Thyroid gland (tissue), 4 donors: Measurements from ENCODE around the gene CIRBP. TPM values are rescaled to one million over a fixed set of nuclear protein-coding genes. Genes with fewer than 3 reads are reported as not detected.

Experiments used
- DNase-seq, 2 donors: peaks; one replicate each; pipeline ENCODE4 v3.0.0-alpha.2; 2019
- H3K27ac ChIP-seq, 3 donors: fragments of 200-600 bp; sonication (generic); 1 replicate in 2 of 3; 2 replicates in 1 of 3; pipeline ENCODE4 v1.5.1; 2016 to 2019; ENCODE audit warnings: mild to moderate bottlenecking in 1 of 3, moderate library complexity in 1 of 3
- H3K27me3 ChIP-seq: fragments of 200-600 bp; sonication (generic); one replicate; pipeline ENCODE4 v1.5.1; 2019
- H3K36me3 ChIP-seq, 2 donors: fragments of 200-600 bp; sonication (generic); one replicate each; pipeline ENCODE4 v1.5.1; 2016 to 2019
- H3K4me1 ChIP-seq, 2 donors: fragments of 200-600 bp; sonication (generic); one replicate each; pipeline ENCODE4 v1.5.1; 2017 to 2019
- H3K4me3 ChIP-seq, 3 donors: fragments of 200-600 bp; sonication (generic); replicated peaks in 1 of 3; 1 replicate in 2 of 3; 2 replicates in 1 of 3; pipeline ENCODE4 v1.5.1; 2016; ENCODE audit warnings: mild to moderate bottlenecking in 1 of 3
- H3K9me3 ChIP-seq: fragments of 200-600 bp; sonication (generic); one replicate; pipeline ENCODE4 v1.5.1; 2017
- CTCF ChIP-seq, 6 experiments: fragments of 200-600 bp in 3 of 6; fragments of 450-650 bp in 3 of 6; sonication (generic) in 3 of 6; IDR thresholded peaks; one replicate each; pipeline ENCODE4 v1.5.1; 2016 to 2019; ENCODE audit warnings: antibody characterized with exemption in 6 of 6, mild to moderate bottlenecking in 2 of 6, inconsistent platforms in 1 of 6, moderate library complexity in 1 of 6
- POLR2A ChIP-seq, 2 donors: fragments of 450-650 bp; IDR thresholded peaks; one replicate each; pipeline ENCODE4 v1.6.1; 2017; ENCODE audit warnings: antibody characterized with exemption in 2 of 2, mild to moderate bottlenecking in 2 of 2, moderate library complexity in 1 of 2
- WGBS, 2 donors: methylation state at CpG; one replicate each; pipeline ENCODE4 v1.1.5; 2017; 5-methylcytosine and 5-hydroxymethylcytosine counted together
- intact Hi-C: fragments of 100-400 bp; cut with DNase I; formaldehyde crosslinking; loops from one replicate; pipeline ENCODE4 v1.15.1; 2023
- total RNA-seq, 4 donors: library from RNA; depleted of rRNA; stranded (reverse); fragments of >200 nt; gene quantifications; one replicate each; pipeline ENCODE4 v1.2.3, GENCODE V29; 2016

The CIRBP gene
- total RNA-seq, 4 donors from 2014 or later: 679 to 1,194 (median 893) TPM

GRCh38 chr19:1230783-1231489 is 38.2 kb upstream of the CIRBP start:
- WGBS, 2 donors: 75 to 84% methylated on average over 17 to 31 of the region's 38 CpGs
- peak in 1 of 2 donors; percentile 33 for DNase-seq
- Histone ChIP-seq H3K9me3 (no peaks in the 10 kb centered on the region), H3K4me1 (peaks cover 6 to 22% of the 10 kb centered on the region in 2 donors), H3K4me3 (no peak overlapping the region), H3K27me3 (no peaks in the 10 kb centered on the region), H3K27ac (no peak overlapping the region), H3K36me3 (peaks cover 17 to 22% of the 10 kb centered on the region in 2 donors)
- intact Hi-C loops: loop anchor here (10.0 kb wide), 1 partner anchor 306 kb away; the partner anchor contains the start of gene ARID3A
- no peak for TF ChIP-seq CTCF (IDR thresholded peaks at IDR 0.05)
- TF ChIP-seq POLR2A (IDR thresholded peaks at IDR 0.05): no peak

GRCh38 chr19:1231729-1232637 is 37.1 kb upstream of the CIRBP start:
- WGBS, 2 donors: 73 to 74% methylated on average over 9 to 13 of the region's 15 CpGs
- Histone ChIP-seq H3K4me3 (no peak overlapping the region), H3K4me1 (peaks cover 8 to 24% of the 10 kb centered on the region in 2 donors), H3K36me3 (peaks cover 12% of the 10 kb centered on the region in 2 donors), H3K27ac (peak overlapping the region; percentile 5 to 42 (median 14)), H3K27me3 (no peaks in the 10 kb centered on the region), H3K9me3 (no peaks in the 10 kb centered on the region)
- DNase-seq: peak; percentile 47 to 48
- TF ChIP-seq CTCF (IDR thresholded peaks at IDR 0.05): no peak
- TF ChIP-seq POLR2A (IDR thresholded peaks at IDR 0.05): no peak
- intact Hi-C loops: loop anchor here (10.0 kb wide), 1 partner anchor 307 kb away; the partner anchor contains the start of gene ARID3A

- no peaks in the 10 kb centered on the region for H3K27me3 ChIP-seq
- peak; percentile 65 to 72 for DNase-seq
- peak overlapping the region; percentile 14 to 42 (median 17) for H3K27ac ChIP-seq
- peaks cover 6 to 7% of the 10 kb centered on the region in 2 donors for H3K36me3 ChIP-seq
- peaks cover 12 to 29% of the 10 kb centered on the region in 2 donors for H3K4me1 ChIP-seq
- no peak overlapping the region for H3K4me3 ChIP-seq
- intact Hi-C loops: loop anchor here (10.0 kb wide), 1 partner anchor 308 kb away; the partner anchor contains the start of gene ARID3A
- WGBS, 2 donors: 15 to 49% methylated on average over 5 to 12 of the region's 15 CpGs
- H3K9me3 ChIP-seq: no peaks in the 10 kb centered on the region
- TF ChIP-seq POLR2A (IDR thresholded peaks at IDR 0.05): no peak
- no peak for TF ChIP-seq CTCF (IDR thresholded peaks at IDR 0.05)
Measured at GRCh38 chr19:1232652-1233072, 36.5 kb upstream of the CIRBP start.

- peak; percentile 74 to 78 for DNase-seq
- WGBS, 2 donors: 80 to 83% methylated on average over 1 to 17 of the region's 24 CpGs
- H3K4me1 ChIP-seq: peaks cover 14 to 31% of the 10 kb centered on the region in 2 donors
- H3K27ac ChIP-seq: peak overlapping the region in 1 of 3 donors; percentile 17
- no peak overlapping the region for H3K4me3 ChIP-seq
- H3K36me3 ChIP-seq: peaks cover under 1 to 1% of the 10 kb centered on the region in 2 donors
- no peaks in the 10 kb centered on the region for H3K9me3 ChIP-seq
- TF ChIP-seq CTCF (IDR thresholded peaks at IDR 0.05) (no peak), POLR2A (IDR thresholded peaks at IDR 0.05) (no peak)
- no peaks in the 10 kb centered on the region for H3K27me3 ChIP-seq
- intact Hi-C loops: loop anchor here (10.0 kb wide), 1 partner anchor 308 kb away; the partner anchor contains the start of gene ARID3A
Measured at GRCh38 chr19:1233115-1233667, 35.9 kb upstream of the CIRBP start.
